HG03103 (cell line): ENCODE measurements around the gene SYT15B.
"Not testable (repeated sequence)": the region's sequence is repeated elsewhere in the genome, so short reads cannot be mapped to it uniquely, and the experiment has no call there.

Experiments
- ATAC-seq: cut with Tn5 transposase; IDR thresholded peaks from one replicate; pipeline ENCODE4 v1.9.1; 2021; ENCODE audit warnings: low read depth; ENCODE audit not compliant: unreplicated experiment

SYT15B gene

GRCh38 chr10:47730911-47731310 lies 32.5 kb downstream of the SYT15B start:
- ATAC-seq = not testable (repeated sequence)

- ATAC-seq = not testable (repeated sequence)
Measured at GRCh38 chr10:47725740-47726139, 37.7 kb downstream of the SYT15B start.

DNA sequence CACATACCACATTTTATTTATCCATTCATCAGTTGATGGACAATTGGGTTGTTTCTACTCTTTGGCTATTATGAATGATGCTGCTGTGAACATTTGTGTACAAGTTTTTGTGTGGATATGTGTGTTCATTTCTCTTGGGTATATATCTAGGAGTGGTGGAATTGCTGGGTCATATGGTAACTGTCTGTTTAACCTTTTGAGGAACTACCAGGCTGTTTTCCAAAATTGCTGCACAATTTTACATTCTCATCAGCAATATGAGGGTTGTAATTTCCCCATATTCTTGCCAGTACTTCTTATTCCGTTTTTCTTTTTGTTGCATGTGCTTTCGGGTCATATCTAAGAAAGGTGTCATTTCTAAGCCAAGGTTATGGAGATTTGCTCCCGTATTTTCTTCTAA lies 38.3 kb downstream of the SYT15B start:
- not testable (repeated sequence) for ATAC-seq

GRCh38 chr10:47724119-47724518 lies 39.3 kb downstream of the SYT15B start:
- not testable (repeated sequence) for ATAC-seq

DNA sequence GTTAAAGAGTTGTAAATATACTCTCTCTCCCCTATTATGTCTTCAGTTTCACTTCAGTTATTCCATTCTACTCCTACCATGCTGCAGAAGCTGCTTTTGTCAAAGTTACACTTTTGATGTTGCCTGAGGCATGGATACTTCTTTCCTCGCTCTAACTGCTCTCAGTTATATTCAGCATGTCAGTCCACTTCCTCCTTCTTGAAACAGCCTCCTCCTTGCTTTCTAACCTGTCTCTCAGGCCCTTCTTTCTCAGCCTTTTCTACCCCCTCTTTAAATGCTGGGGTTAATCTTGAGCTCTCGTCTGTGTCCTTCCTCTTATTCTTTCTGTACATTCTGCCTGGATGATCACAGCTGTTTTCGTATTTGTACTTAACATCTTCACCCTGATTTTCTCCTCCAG lies 40.0 kb downstream of the SYT15B start:
- ATAC-seq = not testable (repeated sequence)

DNA sequence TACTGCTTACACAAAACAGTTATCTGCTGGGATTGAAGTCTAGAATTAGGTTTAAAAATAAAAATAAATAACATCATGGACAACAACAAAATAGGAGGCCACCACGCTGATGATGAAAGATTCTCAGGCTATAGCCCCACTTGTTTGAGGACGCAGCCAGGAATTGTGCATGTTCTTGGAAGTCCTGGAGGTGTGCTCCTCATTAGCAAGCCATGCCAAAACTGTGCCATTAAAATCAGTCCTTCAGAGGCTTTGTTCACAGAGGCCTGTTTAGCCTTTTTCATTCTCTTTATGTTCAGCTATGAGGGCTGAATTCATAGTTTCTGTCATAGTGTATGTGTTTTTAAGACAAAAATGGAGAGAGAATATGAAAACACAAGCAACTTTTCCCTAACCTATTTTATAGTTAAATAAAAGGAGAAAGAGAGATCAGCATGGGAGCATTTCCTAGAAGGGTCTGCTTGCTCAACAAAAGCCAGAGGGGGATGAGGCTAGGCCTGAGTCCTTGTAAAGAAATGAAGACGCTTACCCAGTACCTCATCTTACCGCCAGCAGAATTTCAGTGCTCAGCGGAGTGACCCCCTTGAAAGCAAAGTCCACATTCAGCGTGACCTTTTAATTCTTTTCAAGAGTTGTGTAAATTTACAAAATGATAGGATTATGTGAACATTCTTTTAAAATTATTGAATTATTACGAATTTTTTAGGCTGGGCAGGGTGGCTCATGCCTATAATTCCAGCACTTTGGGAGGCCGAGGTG lies 46.2 kb downstream of the SYT15B start:
- ATAC-seq = not testable (repeated sequence)
